Measurements from ENCODE around the gene PLCL2.

- TF ChIP-seq CTCF (IDR thresholded peaks at IDR 0.05), result no peak
- no peak for TF ChIP-seq EZH2 (IDR thresholded peaks at IDR 0.05)
Observed at GRCh38 chr3:16890597-16891333, 6.0 kb downstream of the PLCL2 start.
